SK-N-SH (cell line): Measurements from ENCODE around the gene SPINT2. TPM values are rescaled to one million over a fixed set of nuclear protein-coding genes. Genes with fewer than 3 reads are reported as not detected.

Experiments used
- CTCF ChIA-PET: fragments of 300-600, 350-600 bp; formaldehyde crosslinking; extraction: SDS; loops from one replicate; lab custom pipeline; 2021; lab: Yijun Ruan, JAX
- POLR2A ChIA-PET: fragments of 350-600 bp; sonication (Branson Sonifier 250); formaldehyde crosslinking; extraction: SDS; loops from one replicate; lab custom pipeline; 2020; ENCODE audit warnings: antibody characterized with exemption, inconsistent platforms; lab: Yijun Ruan, JAX
- DNase-seq: peaks from one replicate; pipeline ENCODE4 v3.0.0; 2012
- H2AFZ ChIP-seq: fragments of 200-600 bp; sonication (generic); 2 replicates; pipeline ENCODE4 v1.8.1; 2016; ENCODE audit warnings: antibody characterized with exemption, mild to moderate bottlenecking, low read depth
- H3F3A ChIP-seq: fragments of 200-600 bp; sonication (generic); replicated peaks from 2 replicates; pipeline ENCODE3; 2016; ENCODE audit warnings: antibody characterized with exemption, mild to moderate bottlenecking; ENCODE audit not compliant: insufficient read depth
- H3K27ac ChIP-seq, 2 experiments: fragments of 200-500 bp in 1 of 2; fragments of 200-600 bp in 1 of 2; sonication (Bioruptor generic) in 1 of 2; sonication (generic), shearing (Covaris generic) in 1 of 2; 2 replicates each; pipeline versions ENCODE4 v1.5.1 to v1.6.1; 2014 to 2016; ENCODE audit warnings: low read depth in 2 of 2, inconsistent platforms in 1 of 2, low read length in 1 of 2, mild to moderate bottlenecking in 1 of 2, mixed read lengths in 1 of 2
- H3K27me3 ChIP-seq: fragments of 200-600 bp; sonication (generic), shearing (Covaris generic); 2 replicates; pipeline ENCODE4 v1.6.1; 2016; ENCODE audit warnings: mixed run types; ENCODE audit not compliant: insufficient read depth
- H3K36me3 ChIP-seq, 2 experiments: fragments of 200-500 bp in 1 of 2; fragments of 200-600 bp in 1 of 2; sonication (Bioruptor generic) in 1 of 2; sonication (generic) in 1 of 2; replicated peaks in 1 of 2; 2 replicates each; pipeline versions ENCODE3 to v1.5.1; 2014 to 2016; ENCODE audit warnings: low read length in 1 of 2, mild to moderate bottlenecking in 1 of 2; ENCODE audit not compliant: insufficient read depth in 2 of 2, control insufficient read depth in 1 of 2
- H3K4me1 ChIP-seq, 2 experiments: fragments of 200-500 bp in 1 of 2; fragments of 200-600 bp in 1 of 2; sonication (Bioruptor generic) in 1 of 2; sonication (generic), shearing (Covaris generic) in 1 of 2; 2 replicates each; pipeline versions ENCODE4 v1.5.1 to v1.6.1; 2014 to 2016; ENCODE audit warnings: low read depth in 1 of 2, low read length in 1 of 2, mixed run types in 1 of 2; ENCODE audit not compliant: insufficient read depth in 2 of 2, control insufficient read depth in 1 of 2
- H3K4me2 ChIP-seq: fragments of 200-600 bp; sonication (generic), shearing (Covaris generic); 2 replicates; pipeline ENCODE4 v1.6.1; 2017; ENCODE audit warnings: mixed run types
- H3K4me3 ChIP-seq, 2 experiments: fragments of 200-500 bp in 1 of 2; fragments of 200-600 bp in 1 of 2; sonication (Bioruptor generic) in 1 of 2; sonication (generic), shearing (Covaris generic) in 1 of 2; 2 replicates each; pipeline versions ENCODE4 v1.5.1 to v1.8.1; 2014 to 2016; ENCODE audit warnings: low read depth in 2 of 2, inconsistent platforms in 1 of 2, low read length in 1 of 2, mild to moderate bottlenecking in 1 of 2, mixed read lengths in 1 of 2, moderate library complexity in 1 of 2
- H3K79me2 ChIP-seq: fragments of 200-600 bp; sonication (generic); 2 replicates; pipeline ENCODE4 v1.8.1; 2017; ENCODE audit warnings: mild to moderate bottlenecking; ENCODE audit not compliant: insufficient read depth
- H3K9ac ChIP-seq: fragments of 200-600 bp; sonication (generic); 2 replicates; pipeline ENCODE4 v1.6.1; 2017; ENCODE audit warnings: mixed run types
- H3K9me2 ChIP-seq: fragments of 200-600 bp; sonication (generic); 2 replicates; pipeline ENCODE4 v1.6.1; 2017; ENCODE audit warnings: mixed run types
- H3K9me3 ChIP-seq: fragments of 200-600 bp; sonication (generic); 2 replicates; pipeline ENCODE4 v1.6.1; 2017; ENCODE audit warnings: mixed run types, mild to moderate bottlenecking, moderate library complexity
- H4K20me1 ChIP-seq: fragments of 200-600 bp; sonication (generic); 2 replicates; pipeline ENCODE4 v1.6.1; 2017; ENCODE audit warnings: mild to moderate bottlenecking, mixed run types; ENCODE audit not compliant: insufficient read depth
- ELF1 ChIP-seq: IDR thresholded peaks from 2 replicates; pipeline ENCODE4 v1.4.0; 2012
- FOSL2 ChIP-seq: IDR thresholded peaks from 2 replicates; pipeline ENCODE4 v1.4.0; 2012; ENCODE audit warnings: low read depth, mild to moderate bottlenecking, moderate library complexity, borderline replicate concordance
- FOXM1 ChIP-seq: IDR thresholded peaks from 2 replicates; pipeline ENCODE4 v1.4.0; 2012; ENCODE audit warnings: low read depth, mild to moderate bottlenecking
- GABPA ChIP-seq: IDR thresholded peaks from 2 replicates; pipeline ENCODE4 v1.4.0; 2012; ENCODE audit warnings: low read depth, mild to moderate bottlenecking
- JUND ChIP-seq: IDR thresholded peaks from 2 replicates; pipeline ENCODE4 v1.4.0; 2012
- MEF2A ChIP-seq: IDR thresholded peaks from 2 replicates; pipeline ENCODE4 v1.4.0; 2012; ENCODE audit warnings: low read depth, borderline replicate concordance
- MXI1 ChIP-seq: IDR thresholded peaks from 2 replicates; pipeline ENCODE4 v1.6.1; 2012; ENCODE audit warnings: mild to moderate bottlenecking, low read depth, low read length, improper control_type of control experiment
- NRF1 ChIP-seq: IDR thresholded peaks from 2 replicates; pipeline ENCODE4 v1.6.1; 2012; ENCODE audit warnings: low read depth, mild to moderate bottlenecking, low read length
- RAD21 ChIP-seq: IDR thresholded peaks from 2 replicates; pipeline ENCODE4 v1.6.1; 2012; ENCODE audit warnings: mild to moderate bottlenecking, low read length
- RFX5 ChIP-seq: IDR thresholded peaks from 2 replicates; pipeline ENCODE4 v1.6.1; 2012; ENCODE audit warnings: mild to moderate bottlenecking, improper control_type of control experiment, low read length
- RXRA ChIP-seq: IDR thresholded peaks from 2 replicates; pipeline ENCODE4 v1.4.0; 2012; ENCODE audit warnings: low read depth, mild to moderate bottlenecking, borderline replicate concordance
- SMC3 ChIP-seq: IDR thresholded peaks from 2 replicates; pipeline ENCODE4 v1.6.1; 2012; ENCODE audit warnings: low read depth, low read length, improper control_type of control experiment
- TAF1 ChIP-seq: IDR thresholded peaks from 2 replicates; pipeline ENCODE4 v1.6.1; 2012; ENCODE audit warnings: low read depth, mild to moderate bottlenecking, low read length, moderate library complexity, borderline replicate concordance
- TEAD4 ChIP-seq: IDR thresholded peaks from 2 replicates; pipeline ENCODE4 v1.4.0; 2012; ENCODE audit warnings: mild to moderate bottlenecking, borderline replicate concordance; ENCODE audit not compliant: insufficient read depth
- YY1 ChIP-seq: IDR thresholded peaks from 2 replicates; pipeline ENCODE4 v1.4.0; 2012; ENCODE audit warnings: low read depth, mild to moderate bottlenecking
- WGBS: methylation state at CpG from one replicate; pipeline ENCODE4 v1.1.6; 2017; ENCODE audit warnings: low lambda C conversion rate; 5-methylcytosine and 5-hydroxymethylcytosine counted together
- polyA plus RNA-seq, 3 experiments: library from polyadenylated mRNA; depleted of rRNA; stranded (reverse); fragments of >200 nt; gene quantifications; 2 replicates each; pipeline ENCODE4 v1.2.3, GENCODE V29; 2012
- TF ChIP-seq, protein P1 (sequence below): fragments of 200-600 bp; sonication (generic); IDR thresholded peaks from 2 replicates; pipeline ENCODE4 v1.6.1; 2017; ENCODE audit warnings: antibody characterized with exemption, mild to moderate bottlenecking, moderate library complexity
- TF ChIP-seq, protein P2 (sequence below): IDR thresholded peaks from 2 replicates; pipeline ENCODE4; 2012
- TF ChIP-seq, protein P3 (sequence below): fragments of 150-350 bp; IDR thresholded peaks from 2 replicates; pipeline ENCODE4 v1.6.1; 2016; ENCODE audit warnings: mild to moderate bottlenecking, low read depth, low read length

Gene SPINT2
- polyA plus RNA-seq, 1 of the 3 experiments (the other 2 are of a cell fraction), result 1.0 TPM

DNA sequence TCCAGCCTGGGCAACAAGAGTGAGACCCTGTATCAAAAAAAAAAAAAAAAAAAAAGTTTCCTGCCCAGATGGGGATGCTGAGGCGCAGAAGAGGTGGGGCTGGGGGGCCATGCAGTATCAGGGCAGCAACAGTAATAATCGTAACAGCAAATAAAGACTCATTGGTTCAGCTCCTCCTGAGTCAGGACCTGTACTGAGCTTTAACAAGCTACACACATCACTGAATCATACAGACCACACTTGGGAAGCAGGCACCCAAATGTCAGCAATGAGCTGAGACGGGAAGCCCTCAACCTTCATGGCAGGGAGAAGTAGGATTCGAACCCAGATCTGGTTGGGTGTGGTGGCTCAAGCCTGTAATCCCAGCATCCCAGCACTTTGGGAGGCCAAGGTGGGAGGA, 29.8 kb upstream of the SPINT2 start:
- no peak for DNase-seq
- H3K79me2 ChIP-seq, result no peaks in the 10 kb centered on the region
- H3K9ac ChIP-seq, result no peak overlapping the region
- ChIA-PET POLR2A (no interaction called here), CTCF (interaction anchor here (0.6 to 5.5 kb wide), 24 partner anchors 9 to 336 kb away, joined by 3 to 42 read pairs (median 4); partner anchors contain the start of genes CATSPERG, KCNK6 and PSMD8)
- H4K20me1 ChIP-seq, result no peaks in the 10 kb centered on the region
- H3K4me2 ChIP-seq, result no peak overlapping the region
- no peaks in the 10 kb centered on the region for H3F3A ChIP-seq
- H3K27ac ChIP-seq, result no peak overlapping the region
- H3K9me2 ChIP-seq, result no peaks in the 10 kb centered on the region
- TF ChIP-seq RFX5, result no peak
- no peak for TF ChIP-seq SMC3
- no peak for TF ChIP-seq FOSL2
- TF ChIP-seq RXRA, result no peak
- TF ChIP-seq MEF2A, result no peak
- no peak for TF ChIP-seq ELF1
- TF ChIP-seq TAF1, result no peak
- TF ChIP-seq, protein P1, sequence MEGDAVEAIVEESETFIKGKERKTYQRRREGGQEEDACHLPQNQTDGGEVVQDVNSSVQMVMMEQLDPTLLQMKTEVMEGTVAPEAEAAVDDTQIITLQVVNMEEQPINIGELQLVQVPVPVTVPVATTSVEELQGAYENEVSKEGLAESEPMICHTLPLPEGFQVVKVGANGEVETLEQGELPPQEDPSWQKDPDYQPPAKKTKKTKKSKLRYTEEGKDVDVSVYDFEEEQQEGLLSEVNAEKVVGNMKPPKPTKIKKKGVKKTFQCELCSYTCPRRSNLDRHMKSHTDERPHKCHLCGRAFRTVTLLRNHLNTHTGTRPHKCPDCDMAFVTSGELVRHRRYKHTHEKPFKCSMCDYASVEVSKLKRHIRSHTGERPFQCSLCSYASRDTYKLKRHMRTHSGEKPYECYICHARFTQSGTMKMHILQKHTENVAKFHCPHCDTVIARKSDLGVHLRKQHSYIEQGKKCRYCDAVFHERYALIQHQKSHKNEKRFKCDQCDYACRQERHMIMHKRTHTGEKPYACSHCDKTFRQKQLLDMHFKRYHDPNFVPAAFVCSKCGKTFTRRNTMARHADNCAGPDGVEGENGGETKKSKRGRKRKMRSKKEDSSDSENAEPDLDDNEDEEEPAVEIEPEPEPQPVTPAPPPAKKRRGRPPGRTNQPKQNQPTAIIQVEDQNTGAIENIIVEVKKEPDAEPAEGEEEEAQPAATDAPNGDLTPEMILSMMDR, result no peak
- no peak for TF ChIP-seq JUND
- TF ChIP-seq NRF1, result no peak
- TF ChIP-seq, protein P2, sequence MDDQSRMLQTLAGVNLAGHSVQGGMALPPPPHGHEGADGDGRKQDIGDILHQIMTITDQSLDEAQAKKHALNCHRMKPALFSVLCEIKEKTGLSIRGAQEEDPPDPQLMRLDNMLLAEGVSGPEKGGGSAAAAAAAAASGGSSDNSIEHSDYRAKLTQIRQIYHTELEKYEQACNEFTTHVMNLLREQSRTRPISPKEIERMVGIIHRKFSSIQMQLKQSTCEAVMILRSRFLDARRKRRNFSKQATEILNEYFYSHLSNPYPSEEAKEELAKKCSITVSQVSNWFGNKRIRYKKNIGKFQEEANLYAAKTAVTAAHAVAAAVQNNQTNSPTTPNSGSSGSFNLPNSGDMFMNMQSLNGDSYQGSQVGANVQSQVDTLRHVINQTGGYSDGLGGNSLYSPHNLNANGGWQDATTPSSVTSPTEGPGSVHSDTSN, result no peak
- TF ChIP-seq TEAD4, result no peak
- no peak for TF ChIP-seq MXI1
- TF ChIP-seq, protein P3, sequence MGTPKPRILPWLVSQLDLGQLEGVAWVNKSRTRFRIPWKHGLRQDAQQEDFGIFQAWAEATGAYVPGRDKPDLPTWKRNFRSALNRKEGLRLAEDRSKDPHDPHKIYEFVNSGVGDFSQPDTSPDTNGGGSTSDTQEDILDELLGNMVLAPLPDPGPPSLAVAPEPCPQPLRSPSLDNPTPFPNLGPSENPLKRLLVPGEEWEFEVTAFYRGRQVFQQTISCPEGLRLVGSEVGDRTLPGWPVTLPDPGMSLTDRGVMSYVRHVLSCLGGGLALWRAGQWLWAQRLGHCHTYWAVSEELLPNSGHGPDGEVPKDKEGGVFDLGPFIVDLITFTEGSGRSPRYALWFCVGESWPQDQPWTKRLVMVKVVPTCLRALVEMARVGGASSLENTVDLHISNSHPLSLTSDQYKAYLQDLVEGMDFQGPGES, result no peak
- no peak for TF ChIP-seq RAD21
- TF ChIP-seq GABPA, result no peak
- no peak for TF ChIP-seq FOXM1
- no peak for TF ChIP-seq YY1
- H3K27me3 ChIP-seq, result no peaks in the 10 kb centered on the region
- H3K4me3 ChIP-seq, result no peak overlapping the region
- 94% methylated on average over 4 of the region's 4 CpGs for WGBS
- no peaks in the 10 kb centered on the region for H3K9me3 ChIP-seq
- H2AFZ ChIP-seq, result no peak overlapping the region
- H3K4me1 ChIP-seq, result no peaks in the 10 kb centered on the region; a peak in 1 of 4 replicates
- no peaks in the 10 kb centered on the region for H3K36me3 ChIP-seq
